AG10803 (cell line): ENCODE results near the gene PAQR9.

ENCODE experiments used
- DNase-seq: peaks from one replicate; pipeline ENCODE4 v3.0.0; 2010; ENCODE audit warnings: low read depth
- H3K4me3 ChIP-seq: 2 replicates; pipeline ENCODE4 v1.5.1; 2011; ENCODE audit warnings: mild to moderate bottlenecking, low read length, control low read depth
- CTCF ChIP-seq: conservative IDR thresholded peaks from 2 replicates; pipeline ENCODE4 v1.5.1; 2011; ENCODE audit warnings: mild to moderate bottlenecking, low read length, control low read depth, inconsistent platforms

The PAQR9 gene

GRCh38 chr3:142926368-142926944 is 37.0 kb downstream of the PAQR9 start:
- TF ChIP-seq CTCF: no peak
- no peak overlapping the region for H3K4me3 ChIP-seq
- DNase-seq: no peak

GRCh38 chr3:142925140-142925539 is 38.3 kb downstream of the PAQR9 start:
- DNase-seq: no peak
- no peak overlapping the region for H3K4me3 ChIP-seq
- no peak for TF ChIP-seq CTCF

GRCh38 chr3:142923694-142924093 is 39.8 kb downstream of the PAQR9 start:
- no peak for DNase-seq
- TF ChIP-seq CTCF: no peak
- no peak overlapping the region for H3K4me3 ChIP-seq

GRCh38 chr3:142916605-142917004 is 46.9 kb downstream of the PAQR9 start:
- DNase-seq: no peak
- no peak overlapping the region for H3K4me3 ChIP-seq
- no peak for TF ChIP-seq CTCF

- no peak for DNase-seq
- no peak overlapping the region for H3K4me3 ChIP-seq
- no peak for TF ChIP-seq CTCF
Measured at GRCh38 chr3:142915636-142916035, 47.8 kb downstream of the PAQR9 start.

- no peak overlapping the region for H3K4me3 ChIP-seq
- no peak for TF ChIP-seq CTCF
- no peak for DNase-seq
Measured at GRCh38 chr3:142914286-142914811, 49.1 kb downstream of the PAQR9 start.

GRCh38 chr3:142913432-142913831 is 50.0 kb downstream of the PAQR9 start:
- no peak for DNase-seq
- no peak overlapping the region for H3K4me3 ChIP-seq
- TF ChIP-seq CTCF: no peak
